A549 (cell line): ENCODE measurements around the gene TF. TPM values are rescaled to one million over a fixed set of nuclear protein-coding genes. Genes with fewer than 3 reads are reported as not detected.

Experiments
- ATAC-seq, 2 experiments: fragments of 200-7000 bp in 1 of 2; fragments of >200 bp in 1 of 2; cut with Nextera tagmentation in 1 of 2; cut with Tn5 transposase in 1 of 2; 3 replicates each; pipeline versions ENCODE4 v1.8.0 to v1.9.1; 2018 to 2020; ENCODE audit warnings: mild to moderate bottlenecking in 1 of 2, moderate library complexity in 1 of 2
- CTCF ChIA-PET: fragments of 300-600 bp; sonication (Branson Sonifier 250); formaldehyde crosslinking; extraction: SDS; loops from one replicate; lab custom pipeline; 2021; ENCODE audit warnings: antibody characterized with exemption, inconsistent platforms; lab: Yijun Ruan, JAX
- POLR2A ChIA-PET: fragments of 350-600 bp; formaldehyde crosslinking; extraction: SDS; loops from one replicate; lab custom pipeline; 2021; ENCODE audit warnings: antibody characterized with exemption, inconsistent platforms; lab: Yijun Ruan, JAX
- DNase-seq, 2 experiments: peaks; one replicate each; pipeline versions ENCODE4 v3.0.0 to v3.0.0-alpha.2; 2011 to 2016; ENCODE audit warnings: low read depth in 1 of 2, low spot score in 1 of 2
- FAIRE-seq: peaks from 2 replicates; lab custom pipeline; 2011; peaks lifted over from hg19 to GRCh38; lab: Jason Lieb, UNC
- H3K27ac ChIP-seq, 2 experiments: fragments of >200 bp; sonication (Bioruptor Twin); formaldehyde crosslinking; 3 replicates each; pipeline ENCODE4 v1.5.1; 2016 to 2017
- H3K4me1 ChIP-seq: fragments of >200 bp; sonication (Bioruptor Twin); formaldehyde crosslinking; 3 replicates; pipeline ENCODE4 v1.6.1; 2016
- H3K4me2 ChIP-seq: fragments of >200 bp; sonication (Bioruptor Twin); formaldehyde crosslinking; 3 replicates; pipeline ENCODE4 v1.6.1; 2016
- H3K4me3 ChIP-seq: fragments of >200 bp; sonication (Bioruptor Twin); formaldehyde crosslinking; 3 replicates; pipeline ENCODE4 v1.5.1; 2016
- H3K9me3 ChIP-seq: fragments of >200 bp; sonication (Bioruptor Twin); formaldehyde crosslinking; 3 replicates; pipeline ENCODE4 v1.6.1; 2016
- CBX8 ChIP-seq: fragments of 200-600 bp; sonication (generic); IDR thresholded peaks from 2 replicates; pipeline ENCODE4 v1.6.1; 2016
- CEBPB ChIP-seq, 2 experiments: fragments of >200 bp in 1 of 2; sonication (Bioruptor Twin) in 1 of 2; formaldehyde crosslinking in 1 of 2; IDR thresholded peaks; 2 replicates each; pipeline ENCODE4 v1.6.1; 2012 to 2016
- CHD2 ChIP-seq: fragments of 150-350 bp; IDR thresholded peaks from 2 replicates; pipeline ENCODE4 v1.6.1; 2014; ENCODE audit warnings: low read length; ENCODE audit not compliant: partially characterized antibody
- CHD4 ChIP-seq: fragments of 200-600 bp; sonication (generic); IDR thresholded peaks from 2 replicates; pipeline ENCODE4 v1.6.1; 2016; ENCODE audit warnings: antibody characterized with exemption, mild to moderate bottlenecking, borderline replicate concordance
- E2F6 ChIP-seq: IDR thresholded peaks from 2 replicates; pipeline ENCODE4 v1.6.1; 2012; ENCODE audit warnings: low read depth, borderline replicate concordance
- EHF ChIP-seq: fragments of 250-450 bp; sonication (Bioruptor Pico); IDR thresholded peaks from 2 replicates; pipeline ENCODE4 v1.5.0; 2020; ENCODE audit warnings: mild to moderate bottlenecking
- FOSB ChIP-seq: fragments of 250-450 bp; sonication (Bioruptor Pico); IDR thresholded peaks from 2 replicates; pipeline ENCODE4 v1.5.0; 2020; ENCODE audit warnings: mild to moderate bottlenecking, moderate library complexity
- HOXA7 ChIP-seq: fragments of 250-450 bp; sonication (Bioruptor Pico); IDR thresholded peaks from 2 replicates; pipeline ENCODE4 v1.5.0; 2020; ENCODE audit warnings: mild to moderate bottlenecking, moderate library complexity
- HOXB5 ChIP-seq: fragments of 250-450 bp; sonication (Bioruptor Pico); IDR thresholded peaks from 2 replicates; pipeline ENCODE4 v1.5.0; 2020; ENCODE audit warnings: mild to moderate bottlenecking, moderate library complexity
- KDM5A ChIP-seq: fragments of 200-600 bp; sonication (generic); IDR thresholded peaks from 2 replicates; pipeline ENCODE4 v1.6.1; 2016; ENCODE audit warnings: antibody characterized with exemption, mild to moderate bottlenecking
- MYC ChIP-seq: IDR thresholded peaks from 2 replicates; pipeline ENCODE4 v1.6.1; 2012; ENCODE audit warnings: mild to moderate bottlenecking, inconsistent platforms, low read length, improper control_type of control experiment, borderline replicate concordance
- NFE2L2 ChIP-seq: fragments of 150-350 bp; conservative IDR thresholded peaks from 2 replicates; pipeline ENCODE4 v1.6.1; 2014; ENCODE audit warnings: low read length
- NPAS2 ChIP-seq: fragments of 250-450 bp; sonication (Bioruptor Pico); IDR thresholded peaks from 2 replicates; pipeline ENCODE4 v1.8.0; 2022; ENCODE audit warnings: mild to moderate bottlenecking, moderate library complexity, borderline replicate concordance
- NR3C1 ChIP-seq: fragments of >200 bp; sonication (Bioruptor Twin); formaldehyde crosslinking; IDR thresholded peaks from 3 replicates; pipeline ENCODE4 v1.6.1; 2017
- RNF2 ChIP-seq: fragments of 200-600 bp; sonication (generic); IDR thresholded peaks from 2 replicates; pipeline ENCODE4 v1.6.1; 2016; ENCODE audit warnings: low read depth, mild to moderate bottlenecking, antibody characterized with exemption, moderate library complexity, borderline replicate concordance
- SMC3 ChIP-seq: fragments of >200 bp; sonication (Bioruptor Twin); formaldehyde crosslinking; IDR thresholded peaks from 3 replicates; pipeline ENCODE4 v1.6.1; 2018; ENCODE audit warnings: inconsistent platforms
- USF2 ChIP-seq: fragments of 450-650 bp; IDR thresholded peaks from 2 replicates; pipeline ENCODE4 v1.6.1; 2014; ENCODE audit warnings: antibody characterized with exemption
- ZFP36 ChIP-seq: fragments of 450-650 bp; IDR thresholded peaks from 2 replicates; pipeline ENCODE4 v1.6.1; 2014; ENCODE audit warnings: borderline replicate concordance; ENCODE audit not compliant: partially characterized antibody
- ZNF302 ChIP-seq: fragments of 250-450 bp; sonication (Bioruptor Pico); IDR thresholded peaks from 2 replicates; pipeline ENCODE4 v1.9.0; 2021; ENCODE audit warnings: inconsistent platforms, mild to moderate bottlenecking, moderate library complexity
- WGBS: methylation state at CpG from one replicate; pipeline ENCODE4 v1.1.6; 2017; ENCODE audit errors: missing lambda C conversion rate; 5-methylcytosine and 5-hydroxymethylcytosine counted together
- polyA plus RNA-seq, 4 experiments: library from polyadenylated mRNA; depleted of rRNA in 3 of 4; stranded (reverse); fragments of >200 nt; fragmentation: RNase III in 1 of 4; extraction: RNeasy Plus Mini Kit Qiagen cat#74134 plus additional on column Dnase treatment in 1 of 4; gene quantifications; 2 replicates in 3 of 4; 3 replicates in 1 of 4; pipeline ENCODE4 v1.2.3, GENCODE V29; 2011 to 2017
- TF ChIP-seq, protein P1 (sequence below): IDR thresholded peaks from 2 replicates; pipeline ENCODE4 v1.6.1; 2012
- TF ChIP-seq, protein P2 (sequence below): fragments of >200 bp; sonication (Bioruptor Twin); formaldehyde crosslinking; IDR thresholded peaks from 3 replicates; pipeline ENCODE4 v1.6.1; 2016
- TF ChIP-seq, protein P3 (sequence below): fragments of >200 bp; sonication (Bioruptor Twin); formaldehyde crosslinking; IDR thresholded peaks from 2 replicates; pipeline ENCODE4 v1.6.1; 2016
- TF ChIP-seq, protein P4 (sequence below): fragments of 250-450 bp; sonication (Bioruptor Pico); IDR thresholded peaks from 2 replicates; pipeline ENCODE4 v1.5.0; 2021; ENCODE audit warnings: mild to moderate bottlenecking, moderate library complexity, borderline replicate concordance

Gene TF
- polyA plus RNA-seq, 2 of the 4 experiments (the other 2 are of a cell fraction) = 0.53 to 10.5 TPM

- no peak for FAIRE-seq
- no peak for ATAC-seq
- Histone ChIP-seq H3K4me3 (no peak overlapping the region), H3K4me2 (no peak overlapping the region), H3K4me1 (no peaks in the 10 kb centered on the region), H3K9me3 (no peaks in the 10 kb centered on the region), H3K27ac (no peak overlapping the region)
- TF ChIP-seq CHD2 (no peak), SMC3 (no peak), NR3C1 (no peak), HOXB5 (CRISPR knock-in tag) (no peak)
- POLR2A ChIA-PET = no interaction called here
- no peak for DNase-seq
- WGBS = 52% methylated on average over 1 of the region's 1 CpG
- CTCF ChIA-PET = no interaction called here
These were observed 12.4 kb downstream of the TF start for GRCh38 chr3:133758568-133758928.

DNA sequence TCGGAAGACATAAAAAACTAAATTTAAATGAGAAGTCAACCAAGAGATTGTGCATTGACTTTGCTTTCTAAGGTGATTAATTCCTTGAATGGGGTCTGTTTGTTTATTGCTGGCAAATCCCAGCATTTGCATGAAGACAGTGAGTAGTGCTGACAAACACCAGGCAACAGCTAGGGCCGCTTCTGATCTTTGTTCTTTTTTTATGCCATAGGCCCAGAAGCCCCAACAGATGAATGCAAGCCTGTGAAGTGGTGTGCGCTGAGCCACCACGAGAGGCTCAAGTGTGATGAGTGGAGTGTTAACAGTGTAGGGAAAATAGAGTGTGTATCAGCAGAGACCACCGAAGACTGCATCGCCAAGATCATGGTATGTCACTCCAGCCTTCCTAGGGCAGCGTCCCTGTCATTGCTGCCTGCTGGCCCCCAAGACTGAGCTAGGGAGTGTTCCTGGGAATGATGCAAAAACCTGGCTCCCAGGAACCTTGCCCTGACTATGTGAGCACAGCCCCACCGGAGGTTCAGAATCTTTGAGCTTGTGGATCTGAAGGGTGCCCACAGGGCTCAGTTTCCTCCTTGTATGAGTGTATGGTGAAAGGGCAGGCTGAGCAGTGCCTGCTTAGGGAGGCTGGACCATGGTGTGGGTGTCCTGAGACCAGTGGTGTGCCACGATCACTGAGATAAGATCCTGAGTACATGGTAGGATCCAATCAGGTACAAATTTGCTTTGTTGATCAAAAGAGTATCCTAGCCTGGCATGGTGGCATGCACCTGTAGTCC is 13.0 kb downstream of the TF start:
- Histone ChIP-seq H3K4me3 (no peak overlapping the region), H3K4me1 (no peaks in the 10 kb centered on the region), H3K27ac (no peak overlapping the region)
- no peak for ATAC-seq
- DNase-seq = no peak
- TF ChIP-seq HOXA7 = no peak
- TF ChIP-seq NFE2L2 = no peak
- TF ChIP-seq, protein P1, sequence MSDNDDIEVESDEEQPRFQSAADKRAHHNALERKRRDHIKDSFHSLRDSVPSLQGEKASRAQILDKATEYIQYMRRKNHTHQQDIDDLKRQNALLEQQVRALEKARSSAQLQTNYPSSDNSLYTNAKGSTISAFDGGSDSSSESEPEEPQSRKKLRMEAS = no peak
- TF ChIP-seq CEBPB (IDR thresholded peaks at IDR 0.05) = no peak
- TF ChIP-seq ZFP36 = no peak
- no peak for TF ChIP-seq HOXB5 (CRISPR knock-in tag)
- no peak for TF ChIP-seq RNF2
- no peak for TF ChIP-seq EHF (CRISPR knock-in tag)
- TF ChIP-seq ZNF302 (CRISPR knock-in tag) = no peak
- TF ChIP-seq NPAS2 (CRISPR knock-in tag) = no peak
- no peak for TF ChIP-seq USF2
- TF ChIP-seq E2F6 = no peak
- no peak for TF ChIP-seq FOSB (CRISPR knock-in tag)
- no peak for TF ChIP-seq CHD4
- TF ChIP-seq, all 56 proteins: peak for 0
- CTCF ChIA-PET = no interaction called here
- H3K9me3 ChIP-seq = no peaks in the 10 kb centered on the region
- POLR2A ChIA-PET = no interaction called here
- FAIRE-seq = no peak
- H3K4me2 ChIP-seq = no peak overlapping the region
- 76% methylated on average over 9 of the region's 9 CpGs for WGBS

- POLR2A ChIA-PET = no interaction called here
- TF ChIP-seq FOSB (CRISPR knock-in tag) (no peak), KDM5A (no peak), MYC (no peak), USF2 (no peak), E2F6 (no peak), NPAS2 (CRISPR knock-in tag) (no peak), CBX8 (no peak)
- TF ChIP-seq, protein P2, sequence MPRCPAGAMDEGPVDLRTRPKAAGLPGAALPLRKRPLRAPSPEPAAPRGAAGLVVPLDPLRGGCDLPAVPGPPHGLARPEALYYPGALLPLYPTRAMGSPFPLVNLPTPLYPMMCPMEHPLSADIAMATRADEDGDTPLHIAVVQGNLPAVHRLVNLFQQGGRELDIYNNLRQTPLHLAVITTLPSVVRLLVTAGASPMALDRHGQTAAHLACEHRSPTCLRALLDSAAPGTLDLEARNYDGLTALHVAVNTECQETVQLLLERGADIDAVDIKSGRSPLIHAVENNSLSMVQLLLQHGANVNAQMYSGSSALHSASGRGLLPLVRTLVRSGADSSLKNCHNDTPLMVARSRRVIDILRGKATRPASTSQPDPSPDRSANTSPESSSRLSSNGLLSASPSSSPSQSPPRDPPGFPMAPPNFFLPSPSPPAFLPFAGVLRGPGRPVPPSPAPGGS = no peak
- TF ChIP-seq, protein P3, sequence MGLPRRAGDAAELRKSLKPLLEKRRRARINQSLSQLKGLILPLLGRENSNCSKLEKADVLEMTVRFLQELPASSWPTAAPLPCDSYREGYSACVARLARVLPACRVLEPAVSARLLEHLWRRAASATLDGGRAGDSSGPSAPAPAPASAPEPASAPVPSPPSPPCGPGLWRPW = no peak
- TF ChIP-seq, protein P1 = no peak
- TF ChIP-seq, protein P4, sequence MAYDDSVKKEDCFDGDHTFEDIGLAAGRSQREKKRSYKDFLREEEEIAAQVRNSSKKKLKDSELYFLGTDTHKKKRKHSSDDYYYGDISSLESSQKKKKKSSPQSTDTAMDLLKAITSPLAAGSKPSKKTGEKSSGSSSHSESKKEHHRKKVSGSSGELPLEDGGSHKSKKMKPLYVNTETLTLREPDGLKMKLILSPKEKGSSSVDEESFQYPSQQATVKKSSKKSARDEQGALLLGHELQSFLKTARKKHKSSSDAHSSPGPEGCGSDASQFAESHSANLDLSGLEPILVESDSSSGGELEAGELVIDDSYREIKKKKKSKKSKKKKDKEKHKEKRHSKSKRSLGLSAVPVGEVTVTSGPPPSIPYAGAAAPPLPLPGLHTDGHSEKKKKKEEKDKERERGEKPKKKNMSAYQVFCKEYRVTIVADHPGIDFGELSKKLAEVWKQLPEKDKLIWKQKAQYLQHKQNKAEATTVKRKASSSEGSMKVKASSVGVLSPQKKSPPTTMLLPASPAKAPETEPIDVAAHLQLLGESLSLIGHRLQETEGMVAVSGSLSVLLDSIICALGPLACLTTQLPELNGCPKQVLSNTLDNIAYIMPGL (CRISPR knock-in tag) = no peak
These were observed 13.6 kb downstream of the TF start for GRCh38 chr3:133759740-133760305.

More at GRCh38 chr3:133759740-133760305, 13.6 kb downstream of the TF start:
- Histone ChIP-seq H3K4me3 (no peak overlapping the region), H3K9me3 (no peaks in the 10 kb centered on the region), H3K27ac (no peak overlapping the region), H3K4me2 (no peak overlapping the region), H3K4me1 (no peaks in the 10 kb centered on the region)
- 5% methylated on average over 2 of the region's 2 CpGs for WGBS
- no peak for DNase-seq
- no peak for FAIRE-seq
- no peak for ATAC-seq
- CTCF ChIA-PET = no interaction called here
